Panc1 (cell line): ENCODE data around the gene MAPKAPK3. TPM values are rescaled to one million over a fixed set of nuclear protein-coding genes. Genes with fewer than 3 reads are reported as not detected.

ENCODE experiments used
- ATAC-seq: fragments of 200-7000 bp; cut with Tn5 transposase; 2 replicates; pipeline ENCODE4 v1.9.1; 2020; ENCODE audit warnings: mild to moderate bottlenecking, moderate library complexity
- BruUV-seq: library from RNA; stranded (reverse); fragments of 400-500 nt; replicated peaks from 2 replicates; lab custom pipeline; 2021; lab: Mats Ljungman, UMichigan
- CTCF ChIA-PET: fragments of 300-600 bp; sonication (Branson Sonifier 250); formaldehyde crosslinking; loops from one replicate; lab custom pipeline; 2022; ENCODE audit warnings: antibody characterized with exemption; lab: Charles Lee
- POLR2A ChIA-PET: fragments of 300-600 bp; sonication (Branson Sonifier 250); formaldehyde crosslinking; loops from one replicate; lab custom pipeline; 2022; ENCODE audit warnings: antibody characterized with exemption; lab: Charles Lee
- DNase-seq: peaks from one replicate; pipeline ENCODE4 v3.0.0-alpha.2; 2010; ENCODE audit warnings: low read depth, low spot score
- H3K27ac ChIP-seq: 2 replicates; pipeline ENCODE4 v1.5.1; 2011; ENCODE audit warnings: mild to moderate bottlenecking, low read length, inconsistent platforms
- H3K27me3 ChIP-seq: fragments of 200-500 bp; sonication (Bioruptor generic); 2 replicates; pipeline ENCODE4 v1.6.0; 2014; ENCODE audit warnings: low read length, inconsistent platforms; ENCODE audit not compliant: control insufficient read depth, insufficient read depth
- H3K36me3 ChIP-seq: fragments of 200-500 bp; sonication (Bioruptor generic); 2 replicates; pipeline ENCODE4 v1.5.1; 2014; ENCODE audit warnings: inconsistent platforms, mild to moderate bottlenecking, low read length, moderate library complexity; ENCODE audit not compliant: control insufficient read depth, insufficient read depth
- H3K4me1 ChIP-seq: 2 replicates; pipeline ENCODE4 v1.5.1; 2011; ENCODE audit warnings: inconsistent platforms, mild to moderate bottlenecking, low read length, moderate library complexity; ENCODE audit not compliant: control insufficient read depth, insufficient read depth
- H3K4me3 ChIP-seq, 2 experiments: 2 replicates each; pipeline ENCODE4 v1.5.1; 2011 to 2012; ENCODE audit warnings: low read depth in 2 of 2, low read length in 2 of 2, mild to moderate bottlenecking in 2 of 2, inconsistent platforms in 1 of 2, moderate library complexity in 1 of 2
- H3K9me3 ChIP-seq: fragments of 200-500 bp; sonication (Bioruptor generic); 2 replicates; pipeline ENCODE4 v1.5.1; 2014; ENCODE audit warnings: low read depth, mild to moderate bottlenecking, inconsistent platforms, low read length, moderate library complexity; ENCODE audit not compliant: control insufficient read depth, insufficient read depth
- CTCF ChIP-seq: fragments of 450-650 bp; IDR thresholded peaks from 2 replicates; pipeline ENCODE4 v1.5.1; 2017; ENCODE audit warnings: mild to moderate bottlenecking
- POLR2AphosphoS5 ChIP-seq: IDR thresholded peaks from 2 replicates; pipeline ENCODE4 v1.6.1; 2012; ENCODE audit warnings: mild to moderate bottlenecking, low read depth, low read length, moderate library complexity
- SIN3A ChIP-seq: IDR thresholded peaks from 2 replicates; pipeline ENCODE4 v1.6.1; 2012; ENCODE audit warnings: low read depth, mild to moderate bottlenecking, low read length, moderate library complexity, borderline replicate concordance; ENCODE audit not compliant: insufficient read depth
- TCF7L2 ChIP-seq: IDR thresholded peaks from 2 replicates; pipeline ENCODE4 v1.6.1; 2011; ENCODE audit warnings: mild to moderate bottlenecking, low read depth, low read length, inconsistent platforms
- in situ Hi-C: cut with HindIII; loops from 2 replicates; pipeline ENCODE4 v1.10.0; 2016; ENCODE audit warnings: low sequenced_read_pairs, low pct_unique_long_range_greater_than_20kb
- intact Hi-C: fragments of 100-400 bp; cut with micrococcal nuclease; formaldehyde crosslinking; loops from one replicate; pipeline ENCODE4 v1.10.0; 2022; ENCODE audit not compliant: unreplicated experiment
- total RNA-seq: library from RNA; stranded (reverse); gene quantifications from one replicate; pipeline ENCODE4 v1.2.1, GENCODE V29; 2021; ENCODE audit not compliant: unreplicated experiment
- TF ChIP-seq, protein P1 (sequence below), 2 experiments: IDR thresholded peaks; 2 replicates each; pipeline ENCODE4 v1.6.1; 2011 to 2012; ENCODE audit warnings: low read depth in 2 of 2, control low read depth in 1 of 2, low read length in 1 of 2, mild to moderate bottlenecking in 1 of 2, moderate library complexity in 1 of 2; ENCODE audit not compliant: insufficient read depth in 1 of 2

The MAPKAPK3 gene
- total RNA-seq, 1 experiment from 2014 or later: 14.8 TPM

- H3K27ac ChIP-seq: no peak overlapping the region
- ChIA-PET CTCF (no interaction called here), POLR2A (no interaction called here)
- in situ Hi-C loops (no loop called here), intact Hi-C loops (no loop called here)
- H3K4me1 ChIP-seq: no peaks in the 10 kb centered on the region
- TF ChIP-seq, protein P1, sequence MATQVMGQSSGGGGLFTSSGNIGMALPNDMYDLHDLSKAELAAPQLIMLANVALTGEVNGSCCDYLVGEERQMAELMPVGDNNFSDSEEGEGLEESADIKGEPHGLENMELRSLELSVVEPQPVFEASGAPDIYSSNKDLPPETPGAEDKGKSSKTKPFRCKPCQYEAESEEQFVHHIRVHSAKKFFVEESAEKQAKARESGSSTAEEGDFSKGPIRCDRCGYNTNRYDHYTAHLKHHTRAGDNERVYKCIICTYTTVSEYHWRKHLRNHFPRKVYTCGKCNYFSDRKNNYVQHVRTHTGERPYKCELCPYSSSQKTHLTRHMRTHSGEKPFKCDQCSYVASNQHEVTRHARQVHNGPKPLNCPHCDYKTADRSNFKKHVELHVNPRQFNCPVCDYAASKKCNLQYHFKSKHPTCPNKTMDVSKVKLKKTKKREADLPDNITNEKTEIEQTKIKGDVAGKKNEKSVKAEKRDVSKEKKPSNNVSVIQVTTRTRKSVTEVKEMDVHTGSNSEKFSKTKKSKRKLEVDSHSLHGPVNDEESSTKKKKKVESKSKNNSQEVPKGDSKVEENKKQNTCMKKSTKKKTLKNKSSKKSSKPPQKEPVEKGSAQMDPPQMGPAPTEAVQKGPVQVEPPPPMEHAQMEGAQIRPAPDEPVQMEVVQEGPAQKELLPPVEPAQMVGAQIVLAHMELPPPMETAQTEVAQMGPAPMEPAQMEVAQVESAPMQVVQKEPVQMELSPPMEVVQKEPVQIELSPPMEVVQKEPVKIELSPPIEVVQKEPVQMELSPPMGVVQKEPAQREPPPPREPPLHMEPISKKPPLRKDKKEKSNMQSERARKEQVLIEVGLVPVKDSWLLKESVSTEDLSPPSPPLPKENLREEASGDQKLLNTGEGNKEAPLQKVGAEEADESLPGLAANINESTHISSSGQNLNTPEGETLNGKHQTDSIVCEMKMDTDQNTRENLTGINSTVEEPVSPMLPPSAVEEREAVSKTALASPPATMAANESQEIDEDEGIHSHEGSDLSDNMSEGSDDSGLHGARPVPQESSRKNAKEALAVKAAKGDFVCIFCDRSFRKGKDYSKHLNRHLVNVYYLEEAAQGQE (IDR thresholded peaks at IDR 0.05; ENCODE audit: insufficient read depth in 1 of 2, low read depth in 2 of 2, low read length in 1 of 2): no peak
- TF ChIP-seq POLR2AphosphoS5 (no peak), SIN3A (no peak), CTCF (no peak), TCF7L2 (no peak)
- no peaks in the 10 kb centered on the region for H3K9me3 ChIP-seq
- ATAC-seq (no peak), DNase-seq (no peak)
- H3K36me3 ChIP-seq: no peaks in the 10 kb centered on the region
- BruUV-seq: no TSS peak
- no peaks in the 10 kb centered on the region for H3K27me3 ChIP-seq
- no peak overlapping the region for H3K4me3 ChIP-seq
Measured at GRCh38 chr3:50594253-50594785, 22.6 kb upstream of the MAPKAPK3 start.

DNA sequence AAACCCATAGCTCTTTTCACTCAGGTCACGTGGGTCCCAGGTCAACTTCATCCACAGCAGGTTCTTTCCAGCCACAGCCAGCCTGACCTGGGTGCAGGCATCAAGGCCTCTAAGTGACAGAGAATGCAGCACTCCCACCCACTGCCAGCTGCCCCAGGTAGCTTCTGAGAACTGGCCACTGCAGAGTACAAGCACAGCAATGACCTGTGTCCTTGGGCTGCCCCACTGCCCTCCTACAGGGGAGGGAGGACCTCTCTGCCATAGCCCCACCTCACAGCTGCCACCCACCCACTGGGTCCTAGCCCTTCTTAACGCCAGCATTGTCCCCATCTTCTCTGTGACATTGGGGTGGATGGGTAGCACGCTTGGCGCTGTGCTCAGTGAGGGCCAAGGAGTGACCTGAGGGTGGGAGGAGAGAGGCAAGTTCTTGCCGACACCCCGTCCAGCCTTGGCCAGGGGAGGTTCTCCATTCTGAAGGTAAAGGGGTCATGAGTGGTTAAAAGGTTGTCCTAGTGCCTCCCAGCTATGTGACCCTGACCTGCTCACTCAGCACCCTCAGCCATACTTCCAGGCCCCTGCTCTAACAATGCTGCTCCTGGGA lies 17.7 kb upstream of the MAPKAPK3 start:
- Histone ChIP-seq H3K27ac (no peak overlapping the region), H3K9me3 (no peaks in the 10 kb centered on the region), H3K4me1 (peaks cover 11% of the 10 kb centered on the region), H3K36me3 (no peaks in the 10 kb centered on the region), H3K4me3 (no peak overlapping the region), H3K27me3 (no peaks in the 10 kb centered on the region)
- no TSS peak for BruUV-seq
- ChIA-PET POLR2A (no interaction called here), CTCF (no interaction called here)
- in situ Hi-C loops (no loop called here), intact Hi-C loops (no loop called here)
- TF ChIP-seq POLR2AphosphoS5 (no peak), CTCF (no peak), TCF7L2 (no peak)
- DNase-seq: no peak
- ATAC-seq: no peak
